ENCODE measurements around the gene HAGH.

Gene HAGH

DNA sequence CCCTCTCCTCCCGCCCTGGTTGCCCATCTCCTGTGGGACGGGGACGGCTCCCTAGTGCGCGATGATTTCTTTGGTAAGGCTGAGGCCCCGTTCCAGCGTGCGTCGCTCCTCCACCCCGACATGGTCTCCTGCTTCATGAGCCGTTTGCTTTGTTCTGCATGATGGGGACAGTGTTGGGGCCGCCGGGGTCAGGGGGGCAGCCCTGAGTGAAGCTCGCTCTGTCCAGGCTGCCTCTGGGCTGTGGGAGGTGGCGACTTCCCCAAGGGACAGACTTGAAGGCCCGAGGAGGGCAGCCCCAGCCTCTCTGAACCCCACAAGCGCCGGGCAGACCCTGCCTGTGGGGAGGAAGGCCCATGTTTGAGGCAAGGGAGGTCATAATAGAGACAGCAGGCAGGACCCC, 67.7 kb downstream of the HAGH start:
- no peak for DNase-seq (ENCODE audit: low spot score)
- TF ChIP-seq CTCF (IDR thresholded peaks at IDR 0.05): no peak
- H3K4me3 ChIP-seq: no peak overlapping the region
- H3K27ac ChIP-seq: no peak overlapping the region

DNA sequence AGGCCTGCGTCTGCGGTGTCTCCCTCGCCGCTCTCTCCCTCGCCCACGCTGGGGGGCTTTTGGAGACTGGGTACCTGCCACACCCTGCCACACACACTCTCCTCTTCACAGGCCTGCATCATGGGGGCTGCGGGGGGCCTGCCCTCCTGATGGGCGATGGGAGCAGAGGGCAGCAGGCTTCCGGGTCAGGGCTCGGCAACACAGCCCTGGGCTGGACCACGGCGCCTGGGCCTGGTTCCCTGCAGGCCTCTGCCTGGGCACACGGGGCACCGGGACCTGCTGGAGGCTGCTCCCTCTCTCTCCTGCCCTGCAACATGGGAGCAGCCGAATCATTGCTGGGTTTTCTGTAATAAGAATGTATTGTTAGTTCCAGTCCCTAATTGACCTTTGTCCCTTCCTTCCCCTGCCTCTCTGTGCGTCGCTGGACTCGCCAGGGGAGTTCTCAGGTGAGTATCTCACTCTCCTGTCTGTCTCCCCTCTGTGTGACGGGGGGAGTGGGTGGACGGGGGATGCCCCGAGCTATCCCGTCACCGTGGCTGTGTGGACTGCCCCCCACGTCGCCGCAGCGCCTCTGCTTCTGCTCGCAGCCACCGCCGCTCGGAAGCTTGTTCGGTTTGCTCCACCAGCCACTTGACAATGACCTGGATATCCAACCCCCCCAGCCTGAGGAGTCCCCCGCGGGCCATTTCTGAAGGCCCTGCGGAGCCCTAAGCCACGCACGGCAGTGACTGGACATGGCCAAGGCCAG, 68.7 kb downstream of the HAGH start:
- DNase-seq (ENCODE audit: low spot score): no peak
- Histone ChIP-seq H3K4me3 (no peak overlapping the region), H3K27ac (no peak overlapping the region)
- TF ChIP-seq CTCF (IDR thresholded peaks at IDR 0.05): no peak
